K562 (cell line): ENCODE results near the gene DGKZ. TPM values are rescaled to one million over a fixed set of nuclear protein-coding genes. Genes with fewer than 3 reads are reported as not detected.

Source experiments
- AFF4 ChIP-seq: sonication (generic); formaldehyde crosslinking; IDR thresholded peaks from 2 replicates; pipeline ENCODE4 v1.8.0; 2023; ENCODE audit warnings: mild to moderate bottlenecking, missing genetic modification reagents
- CHD7 ChIP-seq: fragments of 200-600 bp; sonication (generic); IDR thresholded peaks from one replicate; pipeline ENCODE4 v1.6.1; 2012; ENCODE audit warnings: mild to moderate bottlenecking, low read depth, low read length, inconsistent platforms
- CREB3L1 ChIP-seq: fragments of 450-650 bp; IDR thresholded peaks from 2 replicates; pipeline ENCODE4 v1.6.1; 2014; ENCODE audit warnings: low read depth, mild to moderate bottlenecking, moderate library complexity, borderline replicate concordance
- IRF9 ChIP-seq: fragments of 450-650 bp; IDR thresholded peaks from 2 replicates; pipeline ENCODE4 v1.6.1; 2016; ENCODE audit warnings: missing biosample characterization, missing genetic modification characterization
- MLLT1 ChIP-seq, 2 experiments: fragments of 450-650 bp; IDR thresholded peaks; 2 replicates each; pipeline ENCODE4 v1.6.1; 2016
- SAFB ChIP-seq: fragments of 200-400 bp; formaldehyde crosslinking; IDR thresholded peaks from 2 replicates; pipeline ENCODE4 v1.6.1; 2017; ENCODE audit warnings: low read depth, low read length, borderline replicate concordance
- polyA plus RNA-seq, 8 experiments: library from polyadenylated mRNA; depleted of rRNA in 4 of 8; stranded (reverse) in 5 of 8; unstranded in 3 of 8; fragments of >200 nt; fragmentation: Nextera tagmentation in 2 of 8; fragmentation: Illumina TruSeq in 1 of 8; extraction: Ambion mirVana in 2 of 8; extraction: Trizol in 1 of 8; gene quantifications; 2 replicates each; pipeline versions ENCODE4 v1.2.1 to v1.2.3, GENCODE V29; 2011 to 2014; ENCODE audit warnings: inconsistent platforms in 1 of 8, missing spikeins in 1 of 8
- total RNA-seq, 7 experiments: library from RNA; depleted of rRNA in 6 of 7; stranded (reverse); fragments of >200 nt in 6 of 7; fragmentation: Illumina TruSeq in 2 of 7; extraction: Trizol in 2 of 7; gene quantifications; 2 replicates each; pipeline versions ENCODE4 v1.2.1 to v1.2.3, GENCODE V29; 2011 to 2021; ENCODE audit warnings: low replicate concordance in 1 of 7

The DGKZ gene
- total and polyA plus RNA-seq, 9 of the 15 experiments (the other 6 are each of a cell fraction or from before 2014, with no cell fraction given) = 0.51 to 100 (median 44.2) TPM

GRCh38 chr11:46380340-46381047, 33.2 kb downstream of the DGKZ start (continued):
- TF ChIP-seq CHD7 = no peak
- no peak for TF ChIP-seq IRF9 (tag)
- TF ChIP-seq AFF4 (CRISPR knock-in tag) = no peak; the same call in 1 of the 2 replicates
- no peak for TF ChIP-seq MLLT1 (IDR thresholded peaks at IDR 0.05)
- TF ChIP-seq SAFB = no peak
- no peak for TF ChIP-seq CREB3L1
